Urothelium cell line (cell line): ENCODE results near the gene TNRC18.
"Not testable (repeated sequence)": the region's sequence is repeated elsewhere in the genome, so short reads cannot be mapped to it uniquely, and the experiment has no call there.

Experiments used
- DNase-seq: peaks from one replicate; pipeline ENCODE4 v3.0.0; 2011; ENCODE audit warnings: low spot score, mixed read lengths
- FAIRE-seq: peaks from 2 replicates; lab custom pipeline; 2011; peaks lifted over from hg19 to GRCh38; lab: Jason Lieb, UNC

TNRC18 gene

DNA sequence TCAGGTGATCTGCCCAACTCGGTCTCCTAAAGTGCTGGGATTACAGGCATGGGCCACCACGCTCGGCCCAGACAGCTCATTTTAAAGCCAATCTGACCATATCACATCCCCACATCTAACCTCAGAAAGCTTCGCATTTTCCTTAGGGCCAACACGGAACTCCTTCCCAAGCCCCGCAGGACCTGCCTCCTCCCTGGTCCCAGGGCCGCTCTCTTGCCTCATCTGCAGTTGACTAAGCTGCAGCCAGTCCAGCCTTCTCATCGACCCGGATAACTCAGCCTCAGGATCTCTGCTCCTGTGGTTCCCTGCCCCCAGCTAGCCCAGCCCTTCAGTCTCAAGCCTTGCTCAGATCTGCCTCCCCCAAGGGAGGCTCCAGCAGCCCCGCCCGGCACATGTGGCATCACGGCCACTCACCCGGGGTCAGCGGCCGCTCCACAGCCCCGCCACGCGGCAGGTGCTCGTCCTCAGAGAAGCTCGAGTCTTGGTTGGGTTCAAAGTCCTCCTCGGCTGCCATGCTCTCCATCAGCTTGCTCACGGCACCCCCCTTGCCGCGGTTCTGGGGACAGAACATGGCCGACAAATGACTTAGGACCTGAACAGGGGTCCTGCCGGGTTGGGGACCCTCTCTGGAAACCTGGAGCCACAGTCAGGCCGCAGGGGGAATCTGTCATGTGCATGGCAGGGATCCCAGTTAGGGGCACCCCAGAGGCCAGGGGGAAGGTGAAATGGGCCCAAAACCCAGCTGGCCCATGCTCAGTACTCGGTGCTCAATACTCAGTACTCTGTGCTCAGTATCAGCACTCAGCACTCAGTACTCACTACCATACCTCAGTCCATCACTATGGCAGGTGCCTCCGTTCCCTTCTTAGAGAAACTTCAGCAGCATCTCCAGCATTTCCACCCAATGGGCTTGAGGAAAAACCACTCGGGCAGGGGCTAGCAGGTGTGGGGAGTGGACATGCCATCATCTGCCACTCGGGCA, 99.5 kb downstream of the TNRC18 start:
- not testable (repeated sequence) for DNase-seq, FAIRE-seq

DNA sequence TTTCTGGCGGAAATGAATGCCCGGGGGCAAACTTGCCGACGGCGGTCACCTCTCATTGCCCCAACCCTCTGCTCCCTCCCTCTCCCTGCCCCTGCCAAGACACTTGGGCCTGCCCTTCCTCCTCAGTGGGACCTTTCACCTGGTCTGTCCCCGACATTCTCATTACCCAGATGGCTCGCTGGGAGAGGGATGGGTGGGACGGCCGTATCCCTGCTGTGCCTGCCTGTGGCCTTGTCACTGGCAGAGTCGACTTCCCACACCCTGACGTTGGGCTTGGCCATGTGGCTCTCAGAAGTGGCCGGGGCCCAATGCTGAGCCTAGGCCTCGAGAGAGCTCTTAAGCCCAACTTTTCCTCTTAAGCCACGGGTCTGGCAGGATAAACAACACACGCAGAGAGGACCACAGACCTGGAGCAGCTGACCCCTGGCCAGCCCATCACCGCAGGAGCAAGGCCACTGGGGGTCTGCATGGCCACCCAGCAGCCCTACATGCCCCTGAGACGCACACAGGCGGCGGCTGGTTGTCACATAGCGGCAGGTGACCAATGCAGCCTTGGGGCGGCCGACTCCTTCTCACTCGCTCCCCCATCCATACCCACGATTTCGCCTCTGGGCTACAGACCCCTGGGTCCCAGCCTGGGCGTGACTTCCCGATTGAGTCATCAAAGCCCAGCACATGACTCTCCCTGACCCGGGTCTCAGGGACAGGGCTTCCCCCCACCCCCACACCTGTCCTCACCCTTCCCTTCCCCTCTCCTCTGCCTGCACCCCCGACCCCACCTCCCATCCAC, 100.8 kb downstream of the TNRC18 start:
- FAIRE-seq (peak; percentile 42), DNase-seq (no peak)

DNA sequence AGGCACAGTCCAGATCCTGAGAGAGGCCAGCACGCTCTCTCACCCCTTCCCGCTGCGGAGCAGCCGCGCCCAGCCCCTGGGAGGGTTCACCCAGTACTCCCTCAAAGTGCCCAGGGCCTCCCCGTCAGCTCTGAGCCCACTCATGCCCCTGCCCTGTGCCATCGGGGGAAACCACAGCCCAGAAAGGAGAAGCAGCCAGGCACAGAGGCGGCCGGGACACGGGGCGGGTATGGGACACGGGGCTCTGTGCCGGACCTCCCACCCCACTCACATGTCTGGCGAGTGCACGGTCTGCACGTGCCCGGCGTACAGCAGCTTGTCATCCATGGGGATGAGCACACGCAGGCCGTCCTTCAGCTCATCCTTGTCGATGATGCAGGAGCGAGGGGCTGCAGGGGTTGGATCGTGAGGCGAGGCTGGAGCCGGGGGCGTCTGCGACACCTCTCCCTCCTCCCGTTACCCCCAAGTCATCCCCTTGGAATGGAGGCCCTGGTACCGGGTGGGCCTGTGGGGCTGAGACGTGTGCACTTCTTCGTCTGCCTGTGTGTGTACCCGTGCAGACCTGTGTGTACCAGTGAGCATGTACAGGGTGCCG, 102.7 kb downstream of the TNRC18 start:
- DNase-seq (no peak), FAIRE-seq (peak; percentile 67)

DNA sequence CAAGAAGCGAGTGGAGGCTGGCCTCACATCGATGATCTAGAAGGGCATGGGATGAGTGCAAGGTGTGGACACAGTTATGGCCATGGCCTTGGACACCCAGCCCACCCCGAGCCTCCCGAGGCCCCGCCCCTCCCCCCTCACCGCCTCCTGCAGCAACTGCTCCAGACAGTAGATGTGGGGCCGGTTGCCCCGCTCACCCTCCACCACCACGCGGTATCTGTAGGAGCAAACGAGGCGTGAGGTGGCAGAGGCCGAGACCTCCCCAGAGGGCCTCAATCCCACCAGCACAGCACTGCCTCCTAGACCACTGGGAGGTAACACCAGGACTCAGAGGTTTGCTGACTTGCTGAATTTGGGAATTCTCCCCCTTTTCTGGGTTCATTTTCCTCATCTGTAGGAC, 103.2 kb downstream of the TNRC18 start:
- FAIRE-seq (peak; percentile 74), DNase-seq (no peak)

DNA sequence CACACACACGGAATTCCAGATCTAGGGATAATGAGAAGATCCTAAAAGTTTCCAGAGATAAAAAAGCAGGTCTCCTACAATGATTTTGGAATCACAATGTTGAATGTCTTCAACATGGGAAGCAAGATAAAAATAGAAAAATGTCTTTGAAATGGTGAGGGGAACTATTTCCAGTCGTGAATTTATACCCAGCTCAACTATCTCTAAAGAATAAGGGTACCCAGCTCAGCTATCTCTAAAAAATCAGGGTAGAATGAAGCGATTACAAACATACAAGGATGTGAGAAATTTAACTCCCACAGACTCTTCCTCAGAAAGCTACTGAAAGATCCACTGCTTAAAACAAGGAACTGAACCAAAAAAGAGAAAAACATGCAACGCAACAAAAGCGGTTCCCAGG, 105.0 kb downstream of the TNRC18 start:
- DNase-seq, FAIRE-seq: not testable (repeated sequence)

DNA sequence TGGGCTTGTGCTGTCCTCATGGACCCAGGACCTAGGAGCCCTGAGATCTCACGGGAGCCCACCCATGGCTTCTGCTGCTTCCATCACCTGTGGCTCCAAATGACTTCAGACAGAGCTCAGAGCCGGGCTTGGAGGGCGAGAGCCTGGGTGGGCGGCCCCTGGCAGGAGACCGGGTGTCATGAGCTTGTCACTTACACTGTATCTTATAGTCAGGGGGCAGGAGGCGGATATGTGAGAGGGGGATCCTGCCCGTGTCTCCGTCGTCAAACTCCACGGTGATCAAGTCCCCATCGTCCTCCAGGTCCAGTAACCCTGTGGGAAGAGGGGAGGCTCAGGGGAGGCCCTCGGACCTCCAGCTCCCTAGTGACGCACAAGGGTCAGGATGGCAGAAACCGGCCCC, 107.9 kb downstream of the TNRC18 start:
- DNase-seq (no peak), FAIRE-seq (no peak)

DNA sequence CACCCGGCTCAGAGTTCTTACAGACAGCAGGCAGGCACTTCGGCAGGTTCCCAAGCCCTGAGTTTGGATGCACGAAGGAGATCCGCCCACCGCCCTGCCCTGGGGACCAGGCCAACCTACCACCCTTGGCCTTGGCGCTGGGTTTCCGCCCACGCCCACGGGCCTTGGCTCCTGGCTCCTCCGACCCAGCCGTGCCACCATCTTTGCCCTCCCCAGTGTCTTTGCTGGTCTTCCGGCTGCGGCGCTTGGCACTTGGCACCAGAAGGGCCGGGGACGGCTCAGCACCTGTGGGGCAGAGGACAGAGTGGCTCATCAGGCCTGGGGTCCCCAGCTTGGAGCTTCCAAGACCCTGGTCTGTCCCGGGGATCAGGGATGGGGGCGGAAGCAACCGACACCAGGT, 108.8 kb downstream of the TNRC18 start:
- peak; percentile 17 for FAIRE-seq

DNA sequence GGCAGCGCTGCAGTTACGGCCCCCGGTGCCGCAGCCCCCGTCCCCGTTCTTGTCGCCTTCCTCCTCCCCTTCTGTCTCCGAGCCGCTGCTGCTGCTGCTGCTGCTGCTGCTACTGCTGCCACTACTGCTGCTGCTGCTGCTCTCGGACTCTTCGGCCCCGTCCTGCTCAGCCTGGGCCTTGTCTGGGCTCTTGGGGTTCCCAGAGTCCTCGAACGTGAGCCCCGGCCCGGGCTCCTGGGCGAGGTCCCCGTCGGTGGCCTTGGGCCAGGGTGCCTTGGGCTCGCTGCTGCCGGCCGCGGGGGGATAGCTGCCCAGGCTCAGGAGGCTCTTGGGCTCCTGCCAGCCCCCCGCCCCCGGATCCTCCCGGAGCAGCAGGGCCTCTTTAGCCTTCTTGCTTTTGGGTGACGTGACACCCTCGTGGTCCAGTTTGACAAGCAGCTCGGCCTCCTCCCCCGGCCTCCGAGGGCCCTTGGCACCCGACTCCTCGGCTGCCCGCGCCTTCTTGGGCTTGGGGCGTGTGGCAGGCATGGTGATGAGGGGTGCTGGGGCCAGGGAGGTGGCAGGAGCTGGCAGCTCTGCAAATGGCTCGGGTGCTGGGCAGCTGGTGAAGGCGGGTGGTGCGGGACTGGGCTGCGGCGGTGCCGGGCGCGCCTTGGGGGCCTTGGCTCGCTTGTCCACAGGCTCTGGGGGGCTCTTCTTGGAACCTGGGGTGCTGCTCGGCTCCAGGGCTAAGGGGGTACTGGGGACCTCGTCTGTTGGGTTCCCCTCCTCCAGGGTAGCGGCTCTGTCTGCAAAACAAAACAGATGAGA, 110.4 kb downstream of the TNRC18 start:
- DNase-seq: not testable (repeated sequence)
- peak; percentile 37 for FAIRE-seq

More for the DNA sequence above, 108.8 kb downstream of the TNRC18 start:
- DNase-seq: no peak

DNA sequence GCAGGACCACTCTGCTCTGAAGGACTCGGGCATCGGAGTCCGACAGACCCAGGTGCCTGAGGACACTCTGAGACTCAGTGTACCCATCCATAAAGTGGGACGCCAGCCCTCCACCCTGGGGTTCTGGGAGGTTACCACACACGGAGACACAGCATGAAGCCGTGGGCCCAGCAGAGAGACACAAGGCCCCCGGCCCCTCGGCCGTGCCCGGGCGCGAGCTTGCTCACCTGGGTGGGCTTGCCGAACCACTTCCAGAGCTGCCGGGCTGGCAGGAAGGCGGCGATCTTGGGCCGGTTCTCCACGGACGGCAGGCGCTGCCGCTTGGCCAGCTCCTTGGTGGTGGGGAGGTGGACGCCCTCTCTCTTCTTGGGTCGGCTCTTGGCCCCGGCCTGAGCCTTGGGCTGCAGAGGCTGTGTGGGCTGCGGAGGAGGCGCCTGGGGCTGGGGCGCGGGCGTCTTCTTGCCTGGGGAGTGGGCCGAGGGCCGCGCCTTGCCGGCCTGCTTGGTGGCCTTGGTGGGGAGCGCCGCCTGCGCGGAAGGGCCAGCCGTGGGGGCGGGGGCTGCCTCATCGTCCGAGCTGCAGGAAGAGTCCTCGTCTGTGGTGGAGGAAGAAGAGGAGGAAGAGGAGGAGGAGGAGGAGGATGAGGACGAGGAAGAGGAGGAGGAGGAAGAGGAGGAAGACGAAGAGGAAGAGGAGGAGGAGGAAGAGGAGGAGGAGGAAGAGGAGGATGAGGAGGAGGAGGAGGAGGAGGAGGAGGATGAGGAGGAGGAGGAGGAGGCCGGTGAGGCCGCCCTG, 111.2 kb downstream of the TNRC18 start:
- not testable (repeated sequence) for DNase-seq
- peak; percentile 95 for FAIRE-seq

DNA sequence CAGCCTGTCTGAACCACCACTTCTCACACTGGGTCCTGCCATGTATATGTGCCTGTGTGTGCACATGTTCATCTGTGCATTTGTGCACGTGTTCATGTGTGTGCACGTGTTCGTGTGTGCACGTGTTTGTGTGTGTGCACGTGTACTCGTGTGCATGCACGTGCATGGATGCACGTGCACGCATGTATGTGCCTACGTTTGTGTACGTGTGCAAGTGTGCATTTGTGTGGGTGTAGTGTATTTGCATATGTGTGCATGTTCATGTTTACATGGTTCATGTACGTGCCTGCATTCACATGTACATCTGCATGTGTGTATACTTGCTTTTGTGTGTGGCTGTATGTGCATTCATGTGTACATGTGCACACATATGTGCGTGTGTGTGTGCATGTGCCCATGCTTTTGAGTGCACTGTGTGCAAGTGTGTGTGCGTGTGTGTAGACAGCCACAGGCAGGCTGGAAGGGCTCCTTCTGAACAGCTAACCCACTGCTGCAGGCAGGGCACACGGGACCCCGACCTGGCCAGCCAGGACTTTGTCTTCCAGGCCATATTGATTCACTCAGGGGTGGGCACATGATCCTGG, 112.7 kb downstream of the TNRC18 start:
- peak; percentile 100 for FAIRE-seq
- DNase-seq: no peak

DNA sequence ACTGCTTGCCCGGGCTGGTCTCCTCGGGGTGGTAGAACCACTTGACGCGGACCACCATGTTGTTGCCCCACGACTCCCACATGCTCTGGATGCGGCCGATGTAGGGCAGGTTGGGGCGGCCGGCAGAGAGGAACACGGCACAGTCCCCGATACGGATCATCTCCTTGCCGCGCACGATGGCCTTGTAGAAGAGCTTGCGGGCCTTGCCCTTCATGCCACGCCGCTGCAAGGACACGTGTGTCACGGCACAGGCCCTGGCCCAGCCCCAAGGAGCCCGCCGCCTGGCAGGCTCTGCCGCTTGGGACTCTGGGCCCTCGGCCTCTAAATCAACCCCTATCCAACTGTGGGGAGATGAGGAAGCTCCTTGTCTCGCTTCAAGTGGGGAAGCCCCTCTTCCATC, 114.5 kb downstream of the TNRC18 start:
- FAIRE-seq: no peak

DNA sequence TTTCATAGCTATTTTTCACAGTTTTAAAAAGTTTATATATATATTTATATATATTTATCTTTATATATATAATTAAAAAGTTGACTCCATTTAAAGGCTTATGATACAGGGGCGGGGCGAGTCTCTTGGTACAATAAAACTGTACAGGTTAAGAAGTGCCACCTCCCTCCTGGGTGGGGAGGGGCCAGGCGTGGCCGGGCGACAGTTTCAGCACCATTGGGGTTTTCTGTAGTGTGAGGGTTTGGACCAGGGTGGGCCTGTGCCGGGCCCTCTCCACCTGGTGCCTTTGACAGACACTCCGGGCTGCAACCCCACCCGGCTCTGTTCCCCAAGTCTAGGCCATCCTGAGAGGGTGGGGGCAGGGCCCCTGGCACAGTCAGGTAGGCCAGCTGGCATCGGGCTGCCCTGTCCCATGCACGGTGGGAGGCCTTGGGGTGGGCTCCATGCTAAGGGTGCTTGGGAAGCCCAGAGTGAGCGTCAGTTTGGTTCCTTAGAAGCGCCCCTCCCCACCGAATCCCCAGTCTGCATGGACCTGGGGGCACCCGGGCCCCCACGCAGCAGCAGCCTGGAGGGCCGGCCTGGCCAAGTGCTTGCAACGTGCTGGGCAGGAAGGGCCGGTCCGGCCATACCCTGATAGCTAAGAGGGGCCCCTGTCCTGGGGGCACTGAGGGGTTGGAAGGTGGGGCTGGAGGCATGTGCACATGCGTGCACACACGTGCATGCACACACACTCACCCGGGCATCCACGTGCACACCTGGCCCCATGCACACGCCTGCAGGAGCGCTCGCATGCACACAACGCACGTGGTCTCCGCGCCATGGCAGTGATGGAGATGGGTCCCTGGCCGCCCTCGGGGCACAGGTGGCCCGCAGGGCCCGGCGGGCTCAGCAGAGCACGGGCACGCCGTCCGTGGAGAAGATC, 116.2 kb downstream of the TNRC18 start:
- FAIRE-seq, DNase-seq: not testable (repeated sequence)

More for the DNA sequence above, 114.5 kb downstream of the TNRC18 start:
- no peak for DNase-seq

DNA sequence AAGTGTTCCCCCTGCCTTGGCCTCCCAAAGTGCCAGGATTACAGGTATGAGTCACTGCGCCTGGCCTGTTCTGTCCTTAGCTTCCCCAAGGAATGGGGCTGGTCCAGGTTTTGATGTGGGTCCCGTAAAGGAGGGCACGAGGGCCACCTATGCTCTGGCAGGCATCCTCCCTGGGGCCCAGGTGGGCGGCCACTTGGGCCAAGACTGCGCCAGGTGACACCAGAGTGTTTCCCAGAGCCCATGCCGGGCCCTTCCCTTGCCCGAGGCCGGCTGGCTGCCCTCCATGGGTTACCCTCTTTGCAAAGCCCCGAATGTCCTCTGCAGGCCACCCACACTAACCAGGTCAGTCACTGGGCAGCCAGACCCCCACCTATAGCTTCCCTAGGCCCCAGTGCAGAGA, 118.6 kb downstream of the TNRC18 start:
- DNase-seq, FAIRE-seq: not testable (repeated sequence)

DNA sequence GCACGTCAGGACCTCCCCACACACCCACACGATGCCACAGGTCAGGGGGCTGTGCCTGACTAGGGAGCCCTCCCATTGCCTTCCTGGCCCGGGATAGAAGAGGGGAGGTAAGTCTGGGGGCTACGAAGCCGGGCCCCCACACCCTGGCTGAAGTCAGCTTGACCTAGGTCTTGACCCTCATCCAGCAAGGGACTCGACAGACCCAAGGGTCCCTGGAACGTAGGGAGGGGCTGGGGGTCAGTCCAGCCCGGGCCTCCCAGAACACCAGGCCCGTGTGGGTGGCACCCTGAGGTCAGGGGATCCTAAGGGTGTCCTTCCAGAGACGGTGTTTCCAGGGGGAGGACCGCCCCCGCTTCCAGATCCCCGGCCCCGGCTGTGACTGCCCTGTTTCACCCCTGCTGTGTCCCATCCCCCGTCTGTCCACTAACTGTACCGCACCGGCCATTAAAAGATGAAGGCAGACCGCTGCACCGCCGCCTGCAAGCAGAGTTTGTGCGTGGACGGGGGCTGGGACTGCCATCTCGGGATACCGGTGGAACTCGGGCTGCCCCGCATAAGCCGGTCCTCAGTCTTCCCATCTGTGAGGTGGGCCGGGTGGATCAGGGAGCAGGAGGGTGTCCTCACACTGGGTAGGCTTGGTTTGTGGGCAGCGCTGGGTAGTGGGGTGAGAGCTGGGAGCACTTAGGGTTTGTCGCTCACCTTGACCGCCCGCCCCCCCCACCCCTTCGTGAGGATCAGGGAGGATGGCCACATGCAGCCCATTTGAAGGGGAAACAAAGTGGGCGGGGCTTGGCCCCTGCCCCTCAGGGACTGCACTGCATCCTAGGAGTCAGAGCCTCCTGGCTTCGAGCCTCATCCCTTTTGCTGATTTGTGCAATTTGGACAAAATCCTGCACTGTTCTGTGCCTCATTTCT, 119.8 kb downstream of the TNRC18 start:
- FAIRE-seq (peak; percentile 87), DNase-seq (no peak)

DNA sequence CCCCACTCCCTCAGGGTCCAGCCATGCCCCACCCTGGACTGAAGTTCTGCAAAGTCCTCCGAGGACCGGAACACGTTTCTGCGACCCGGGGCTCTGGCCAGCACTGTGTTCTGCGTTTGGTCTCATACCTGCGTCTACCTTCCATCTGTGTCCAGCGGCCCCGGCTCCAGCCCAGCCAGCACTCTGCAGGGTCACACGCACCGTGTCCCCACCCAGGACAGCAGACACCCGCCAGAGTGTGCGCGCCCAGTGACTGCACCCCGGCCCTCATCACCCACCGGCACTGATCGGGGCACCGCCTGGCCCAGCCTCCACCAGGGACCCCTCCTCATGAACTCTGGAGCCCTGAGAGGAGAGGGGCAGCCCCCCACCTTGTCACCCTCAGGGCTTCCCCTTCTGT, 120.6 kb downstream of the TNRC18 start:
- DNase-seq: no peak
- FAIRE-seq: peak; percentile 32

DNA sequence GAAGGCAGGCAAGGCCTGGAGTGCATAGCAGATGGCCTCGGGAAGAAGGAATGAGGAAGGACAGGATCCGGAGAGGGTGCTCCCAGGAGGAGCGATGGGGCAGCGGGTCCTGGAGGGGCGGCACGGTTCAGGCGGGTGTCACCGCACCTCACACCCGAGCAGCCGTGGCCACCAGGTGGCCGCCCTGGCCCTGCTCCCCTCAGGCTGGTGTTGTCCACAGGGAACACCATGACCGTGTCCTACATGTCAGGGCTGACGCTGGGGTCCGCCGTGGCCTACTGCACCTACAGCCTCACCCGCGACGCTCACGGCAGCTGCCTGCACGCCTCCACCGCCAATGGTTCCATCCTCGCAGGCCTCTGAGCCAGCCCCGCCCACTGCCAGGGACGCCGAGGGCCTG, 121.1 kb downstream of the TNRC18 start:
- FAIRE-seq (peak; percentile 56), DNase-seq (no peak)

DNA sequence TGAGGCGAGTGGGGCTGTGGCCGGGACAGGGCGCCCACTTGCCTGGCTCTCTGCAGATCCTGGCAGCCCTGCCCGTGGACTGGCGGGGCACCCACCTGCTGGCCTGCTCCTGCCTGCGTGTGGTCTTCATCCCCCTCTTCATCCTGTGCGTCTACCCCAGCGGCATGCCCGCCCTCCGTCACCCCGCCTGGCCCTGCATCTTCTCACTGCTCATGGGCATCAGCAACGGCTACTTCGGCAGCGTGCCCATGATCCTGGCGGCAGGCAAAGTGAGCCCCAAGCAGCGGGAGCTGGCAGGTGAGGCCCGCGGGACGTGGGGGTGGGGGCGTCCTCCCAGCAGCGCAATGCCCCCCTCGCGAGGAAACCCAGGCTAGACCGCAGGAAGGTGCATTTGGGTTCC, 123.3 kb downstream of the TNRC18 start:
- FAIRE-seq (peak; percentile 95), DNase-seq (no peak)
